ENCODE data around the gene C1orf50. TPM values are rescaled to one million over a fixed set of nuclear protein-coding genes. Genes with fewer than 3 reads are reported as not detected.
"Not testable (repeated sequence)": the region's sequence is repeated elsewhere in the genome, so short reads cannot be mapped to it uniquely, and the experiment has no call there.

The C1orf50 gene
- total RNA-seq, 2 experiments from 2014 or later = 23.1 to 23.9 TPM

GRCh38 chr1:42748021-42748420 is 19.0 kb upstream of the C1orf50 start:
- Mint-ChIP-seq H3K27ac (no peak overlapping the region), H3K27me3 (no peaks in the 10 kb centered on the region), H3K9me3 (no peaks in the 10 kb centered on the region), H3K4me1 (ENCODE audit: low read depth) (no peaks in the 10 kb centered on the region), H3K36me3 (ENCODE audit: low read depth) (peaks cover 69% of the 10 kb centered on the region), H3K4me3 (no peak overlapping the region)
- DNase-seq (no peak), ATAC-seq (ENCODE audit: poor library complexity) (no peak)
- no peak overlapping the region for H3K27ac ChIP-seq (ENCODE audit: low read depth in 1 of 2, low read length in 2 of 2)
- peaks cover 55% of the 10 kb centered on the region for H3K36me3 ChIP-seq (ENCODE audit: insufficient read depth, low read length)
- no peaks in the 10 kb centered on the region for H3K27me3 ChIP-seq (ENCODE audit: control insufficient read depth in 1 of 2, insufficient read depth in 2 of 2, low read length in 2 of 2)
- H3K4me1 ChIP-seq (ENCODE audit: insufficient read depth, low read length) = no peaks in the 10 kb centered on the region
- intact Hi-C loops (cut with DNase I, micrococcal nuclease) = loop anchor here in 1 of 2 experiments (2.0 to 5.0 kb wide), 3 partner anchors 406 to 601 kb away; no protein-coding TSS in a partner anchor
- H3K9me3 ChIP-seq (ENCODE audit: control insufficient read depth in 1 of 2, insufficient read depth in 1 of 2, low read length in 2 of 2) = no peaks in the 10 kb centered on the region
- TF ChIP-seq CTCF (IDR thresholded peaks at IDR 0.05) = no peak
- CTCF ChIA-PET = interaction anchor here (1.2 to 2.4 kb wide), 2 partner anchors 104 to 170 kb away, joined by 3 to 6 read pairs; no protein-coding TSS in a partner anchor
- POLR2A ChIA-PET = no interaction called here
- H3K4me3 ChIP-seq (ENCODE audit: low read length) = no peak overlapping the region

GRCh38 chr1:42748461-42749410 is 18.3 kb upstream of the C1orf50 start:
- Mint-ChIP-seq H3K4me3 (no peak overlapping the region), H3K27me3 (no peaks in the 10 kb centered on the region), H3K36me3 (ENCODE audit: low read depth) (peaks cover 76% of the 10 kb centered on the region), H3K27ac (no peak overlapping the region), H3K4me1 (ENCODE audit: low read depth) (no peaks in the 10 kb centered on the region), H3K9me3 (no peaks in the 10 kb centered on the region)
- Histone ChIP-seq H3K27ac (ENCODE audit: low read depth in 1 of 2, low read length in 2 of 2) (no peak overlapping the region), H3K4me1 (ENCODE audit: insufficient read depth, low read length) (no peaks in the 10 kb centered on the region), H3K36me3 (ENCODE audit: insufficient read depth, low read length) (peaks cover 55% of the 10 kb centered on the region), H3K27me3 (ENCODE audit: control insufficient read depth in 1 of 2, insufficient read depth in 2 of 2, low read length in 2 of 2) (no peaks in the 10 kb centered on the region), H3K4me3 (ENCODE audit: low read length) (no peak overlapping the region), H3K9me3 (ENCODE audit: control insufficient read depth in 1 of 2, insufficient read depth in 1 of 2, low read length in 2 of 2) (no peaks in the 10 kb centered on the region)
- CTCF ChIA-PET = no interaction called here
- no peak for ATAC-seq (ENCODE audit: poor library complexity)
- POLR2A ChIA-PET = no interaction called here
- DNase-seq = no peak
- no peak for TF ChIP-seq CTCF (IDR thresholded peaks at IDR 0.05)
- intact Hi-C loops (cut with DNase I, micrococcal nuclease) = loop anchor here in 1 of 2 experiments (2.0 to 5.0 kb wide), 3 partner anchors 406 to 601 kb away; no protein-coding TSS in a partner anchor

- ChIA-PET CTCF (no interaction called here), POLR2A (interaction anchor here (0.6 kb wide), 1 partner anchor 17 kb away, joined by 3 read pairs; the partner anchor contains the start of genes C1orf50 and P3H1)
- Mint-ChIP-seq H3K27ac (no peak overlapping the region), H3K4me3 (no peak overlapping the region), H3K36me3 (ENCODE audit: low read depth) (peaks cover 87% of the 10 kb centered on the region), H3K4me1 (ENCODE audit: low read depth) (no peaks in the 10 kb centered on the region), H3K9me3 (no peaks in the 10 kb centered on the region), H3K27me3 (no peaks in the 10 kb centered on the region)
- ATAC-seq (ENCODE audit: poor library complexity) (no peak), DNase-seq (no peak)
- intact Hi-C loops (cut with DNase I, micrococcal nuclease) = no loop called here
- Histone ChIP-seq H3K9me3 (ENCODE audit: control insufficient read depth in 1 of 2, insufficient read depth in 1 of 2, low read length in 2 of 2) (no peaks in the 10 kb centered on the region), H3K4me3 (ENCODE audit: low read length) (no peak overlapping the region), H3K4me1 (ENCODE audit: insufficient read depth, low read length) (no peaks in the 10 kb centered on the region), H3K27ac (ENCODE audit: low read depth in 1 of 2, low read length in 2 of 2) (no peak overlapping the region), H3K36me3 (ENCODE audit: insufficient read depth, low read length) (peaks cover 68% of the 10 kb centered on the region), H3K27me3 (ENCODE audit: control insufficient read depth in 1 of 2, insufficient read depth in 2 of 2, low read length in 2 of 2) (no peaks in the 10 kb centered on the region)
- TF ChIP-seq CTCF (IDR thresholded peaks at IDR 0.05) = no peak
Measured at GRCh38 chr1:42750041-42750440, 17.0 kb upstream of the C1orf50 start.

- peaks cover 88% of the 10 kb centered on the region for H3K36me3 Mint-ChIP-seq (ENCODE audit: low read depth)
- ATAC-seq (ENCODE audit: poor library complexity); H3K4me1 ChIP-seq (ENCODE audit: insufficient read depth, low read length); H3K9me3 ChIP-seq (ENCODE audit: control insufficient read depth in 1 of 2, insufficient read depth in 1 of 2, low read length in 2 of 2); H3K4me1 Mint-ChIP-seq (ENCODE audit: low read depth); DNase-seq; H3K27ac Mint-ChIP-seq; H3K27ac ChIP-seq (ENCODE audit: low read depth in 1 of 2, low read length in 2 of 2); H3K9me3 Mint-ChIP-seq; CTCF ChIA-PET; H3K4me3 ChIP-seq (ENCODE audit: low read length); H3K27me3 Mint-ChIP-seq; H3K27me3 ChIP-seq (ENCODE audit: control insufficient read depth in 1 of 2, insufficient read depth in 2 of 2, low read length in 2 of 2); POLR2A ChIA-PET; H3K4me3 Mint-ChIP-seq; intact Hi-C loops (cut with DNase I, micrococcal nuclease): not testable (repeated sequence)
- peaks cover 80% of the 10 kb centered on the region for H3K36me3 ChIP-seq (ENCODE audit: insufficient read depth, low read length)
Measured at GRCh38 chr1:42751511-42752070, 15.5 kb upstream of the C1orf50 start.
